SW 1271 (cell line): ENCODE measurements around the gene RNF26.

Experiments used
- DNase-seq, 2 experiments: peaks; one replicate each; lab custom pipeline; 2025; lab: John Stamatoyannopoulos, UW

The RNF26 gene

DNA sequence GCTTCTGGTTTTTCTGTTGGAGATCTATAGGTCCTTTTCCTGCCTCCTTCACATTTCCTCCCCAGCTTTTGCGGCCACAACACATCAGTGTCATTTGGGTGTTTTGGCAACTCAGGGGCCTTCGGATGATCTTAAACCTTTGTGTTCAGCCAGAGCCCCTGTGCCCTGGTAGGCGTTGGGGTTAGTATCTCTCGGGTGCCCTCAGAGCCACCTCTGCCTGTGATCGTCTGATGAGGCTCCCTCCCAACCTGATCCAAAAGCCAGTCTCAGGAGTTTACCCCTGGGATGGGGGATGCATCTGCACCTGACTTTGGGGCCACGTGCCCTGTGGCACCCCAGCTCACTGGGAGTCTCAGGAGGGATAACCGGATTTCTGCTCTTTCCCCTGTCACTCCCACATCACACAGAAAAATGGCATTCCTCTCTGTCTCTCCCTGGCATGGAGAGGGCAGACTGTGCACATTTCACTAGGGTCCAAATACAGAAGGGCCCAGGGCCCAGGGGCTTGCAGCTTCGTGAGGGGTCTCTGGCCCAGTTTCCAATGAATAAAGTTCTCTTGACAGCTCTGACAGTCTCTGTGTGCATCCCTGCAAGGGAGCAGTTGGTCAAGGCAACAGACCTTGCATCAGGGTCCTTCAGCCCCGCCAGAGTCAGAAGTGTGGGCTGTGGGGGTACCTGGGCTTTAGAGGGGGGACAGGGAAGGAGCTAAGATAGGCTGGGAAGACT lies 2.6 kb downstream of the RNF26 start:
- DNase-seq = no peak

- no peak for DNase-seq
Measured at GRCh38 chr11:119337581-119338317, 3.4 kb downstream of the RNF26 start.

DNA sequence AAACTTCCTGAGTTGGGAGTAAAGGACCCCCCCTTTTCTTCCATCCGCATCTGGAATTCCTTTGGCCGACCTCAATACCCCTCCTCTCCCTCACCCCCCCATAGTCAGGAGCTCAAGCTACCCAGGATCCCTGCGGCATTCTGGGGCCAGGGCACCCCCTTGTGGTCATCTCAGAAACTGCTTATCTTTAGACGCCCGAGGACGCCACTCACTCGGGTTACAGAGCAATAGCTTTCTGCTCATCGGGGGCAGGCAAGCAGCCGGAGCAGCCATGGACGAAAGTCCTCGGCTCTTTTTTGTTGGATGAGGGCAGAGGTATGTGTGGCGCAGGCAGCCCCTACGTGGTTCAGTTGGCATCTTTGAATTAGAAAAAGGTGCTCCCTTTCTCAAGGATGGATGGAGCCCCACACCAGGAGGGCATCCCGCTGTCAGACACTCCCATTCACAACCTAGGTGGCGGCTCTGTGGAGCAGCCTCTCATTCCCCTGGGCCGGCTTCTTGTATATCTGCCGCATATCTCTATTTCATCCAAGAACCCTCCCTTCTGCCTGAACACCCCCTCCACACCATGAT lies 4.1 kb downstream of the RNF26 start:
- DNase-seq = peak in 1 of 2 experiments; percentile 73

GRCh38 chr11:119338965-119339588 lies 4.8 kb downstream of the RNF26 start:
- no peak for DNase-seq

DNA sequence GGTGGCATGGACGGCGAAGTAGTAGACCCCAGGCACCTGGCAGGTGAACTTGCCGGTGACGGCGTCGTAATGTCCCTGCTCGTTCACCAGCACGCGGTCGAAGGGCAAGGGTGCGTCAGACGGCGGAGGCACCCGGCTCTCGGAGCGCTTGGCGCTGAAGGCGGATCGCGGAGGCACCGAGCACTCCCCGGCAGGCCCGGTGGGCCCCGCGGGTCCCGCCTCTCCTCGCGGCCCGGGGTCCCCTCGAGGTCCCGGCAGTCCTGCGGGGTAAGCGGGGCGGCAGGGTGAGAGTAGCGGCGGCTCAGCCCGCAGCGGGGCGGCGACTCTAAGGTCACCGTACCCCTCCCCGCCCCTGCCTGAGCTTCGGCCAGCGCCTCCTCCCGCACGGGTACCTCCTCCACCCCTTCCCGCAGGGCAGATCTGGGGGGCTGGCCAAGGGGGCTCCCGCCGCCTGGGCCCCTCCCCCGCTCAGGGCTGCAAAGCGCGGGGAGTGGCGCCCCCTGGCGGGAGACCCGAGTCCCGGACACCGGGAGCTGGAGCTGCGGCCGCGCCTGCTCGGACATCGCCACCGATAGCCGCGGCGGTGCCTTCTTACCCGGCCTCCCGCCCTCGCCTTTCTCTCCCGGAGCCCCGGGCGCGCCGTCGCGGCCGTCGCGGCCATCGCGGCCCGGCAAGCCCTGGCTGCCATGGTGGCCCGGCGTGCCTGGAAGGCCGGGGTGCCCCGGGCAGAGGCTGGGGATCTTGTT lies 5.4 kb downstream of the RNF26 start:
- DNase-seq = peak in 1 of 2 experiments; percentile 30

GRCh38 chr11:119340335-119341221 lies 6.3 kb downstream of the RNF26 start, which contains the start of gene C1QTNF5:
TSS of gene C1QTNF5 (minus strand) at chr11:119340883. CDS start at chr11:119340397, 486 bp downstream.
- DNase-seq = no peak

- no peak for DNase-seq
Measured at GRCh38 chr11:119341222-119342022, 7.1 kb downstream of the RNF26 start.

DNA sequence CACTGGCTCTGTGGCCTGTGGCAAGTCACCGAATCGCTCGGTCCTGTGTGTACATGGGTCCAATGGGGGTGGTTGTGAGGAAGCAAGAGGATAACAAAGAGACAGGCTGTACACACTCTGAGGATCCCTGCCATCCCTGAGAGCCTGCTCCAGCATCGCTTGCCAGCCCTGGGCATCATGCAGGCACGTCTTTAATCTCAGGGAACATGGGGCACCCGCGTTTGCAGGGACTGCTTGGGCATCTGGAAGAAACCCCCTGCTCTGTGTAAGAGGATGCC lies 7.6 kb downstream of the RNF26 start:
- no peak for DNase-seq

DNA sequence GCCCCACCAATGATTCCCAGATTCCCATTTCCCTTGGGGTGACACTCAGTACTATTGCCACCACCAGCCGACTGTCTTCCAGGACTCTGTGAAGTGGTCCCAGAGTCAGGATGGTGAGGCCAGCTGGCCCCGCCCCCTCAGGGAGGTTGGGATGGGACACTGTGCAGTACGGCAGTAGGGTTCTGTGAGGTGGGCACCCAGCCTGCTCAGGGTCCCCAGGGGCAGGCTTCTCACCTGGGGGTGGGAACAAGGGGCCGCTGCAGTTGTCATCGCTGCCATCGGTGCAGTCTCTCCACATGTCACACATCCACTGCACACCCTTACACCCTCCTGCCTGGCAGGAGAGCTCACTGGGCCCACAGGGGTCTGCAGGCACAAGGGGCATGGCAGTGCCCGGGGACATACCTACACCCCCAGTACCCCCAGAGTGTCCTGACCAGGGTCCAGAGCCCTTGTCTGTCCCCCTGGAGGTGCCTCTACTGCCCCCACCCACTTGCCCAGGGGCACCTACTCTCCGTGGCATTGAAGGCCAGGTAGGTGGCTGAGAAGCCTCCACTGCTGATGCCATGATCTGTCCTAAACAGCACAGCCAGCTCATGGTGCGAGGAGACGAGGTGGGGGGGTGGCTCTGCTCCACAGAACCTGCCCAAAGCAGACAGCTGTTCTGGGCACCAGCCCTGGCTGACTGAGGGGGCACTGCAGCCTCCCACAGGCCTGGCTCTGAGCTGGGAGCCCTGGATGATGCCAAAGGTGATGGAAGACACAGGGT lies 8.2 kb downstream of the RNF26 start:
- no peak for DNase-seq

- no peak for DNase-seq
Measured at GRCh38 chr11:119343726-119344125, 9.4 kb downstream of the RNF26 start.

GRCh38 chr11:119344291-119345010 lies 10.1 kb downstream of the RNF26 start:
- DNase-seq = no peak

DNA sequence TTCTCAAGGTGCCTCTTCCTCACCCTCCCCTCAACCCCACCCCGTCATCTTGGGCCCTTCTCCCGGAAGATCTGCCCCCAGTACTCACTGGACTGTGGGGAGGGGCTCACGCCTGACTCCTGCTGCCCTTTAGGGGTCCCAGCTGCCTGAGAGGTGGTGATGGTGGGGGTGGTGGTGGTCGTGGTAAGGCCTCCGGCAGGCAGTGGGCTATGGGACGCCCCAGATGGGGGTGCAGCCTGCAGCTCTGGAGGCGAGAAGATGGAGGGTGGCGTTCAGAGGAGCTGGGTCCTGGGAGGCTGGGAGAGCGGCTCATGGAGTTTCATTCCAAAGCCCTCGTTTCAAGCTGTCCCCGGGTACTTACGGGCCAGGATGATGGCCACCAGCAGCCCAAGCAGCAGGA lies 11.4 kb downstream of the RNF26 start:
- no peak for DNase-seq

DNA sequence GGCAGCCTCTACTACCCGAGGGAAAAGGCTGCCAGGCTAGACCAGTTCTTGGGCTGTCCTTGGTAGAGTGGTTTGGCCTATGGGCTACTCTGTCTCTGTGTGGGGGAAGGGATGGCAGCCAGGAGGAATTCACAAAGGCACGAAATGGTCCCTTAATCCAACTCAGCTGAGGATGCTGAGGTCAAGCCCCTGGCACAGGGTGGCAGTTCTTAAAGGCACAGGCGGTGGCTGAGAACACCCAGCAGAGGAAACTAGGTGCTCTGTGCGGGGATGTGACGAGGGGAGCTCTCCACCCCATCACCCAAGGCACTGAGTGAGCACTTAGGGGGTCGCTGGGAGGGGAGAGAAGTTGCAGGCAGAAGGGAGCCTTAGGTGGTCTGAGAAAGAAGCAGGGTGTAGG lies 12.3 kb downstream of the RNF26 start, which contains the start of gene MFRP:
Gene MFRP, minus strand, starts transcription at position 101 of the 400 bp plus-strand sequence. CDS start 192 bp downstream, outside the sequence.
- DNase-seq = no peak

DNA sequence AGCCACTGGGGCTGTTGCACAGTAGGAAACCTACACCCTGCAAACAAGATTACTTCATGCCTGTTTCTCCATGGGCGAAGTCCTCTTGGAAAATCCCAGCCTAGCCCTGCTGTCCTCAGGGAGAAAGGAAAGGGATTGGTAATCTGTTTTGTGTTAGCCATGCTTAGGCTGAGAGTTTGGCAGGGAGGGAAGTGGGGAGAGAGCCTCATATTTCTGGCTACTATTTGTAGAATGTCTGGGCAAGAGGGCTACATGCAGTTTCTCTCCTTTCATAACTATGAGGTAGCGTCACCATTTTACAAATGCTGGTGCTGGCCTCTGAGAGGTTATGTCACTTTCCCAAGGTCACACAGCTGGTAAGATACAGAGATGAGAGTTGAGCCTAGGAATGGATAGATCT lies 12.9 kb downstream of the RNF26 start:
- no peak for DNase-seq

GRCh38 chr11:119347940-119348605 lies 13.7 kb downstream of the RNF26 start:
- DNase-seq = no peak

- DNase-seq = no peak
Measured at GRCh38 chr11:119350302-119350701, 16.0 kb downstream of the RNF26 start.

- DNase-seq = no peak
Measured at GRCh38 chr11:119351232-119351631, 16.9 kb downstream of the RNF26 start.

DNA sequence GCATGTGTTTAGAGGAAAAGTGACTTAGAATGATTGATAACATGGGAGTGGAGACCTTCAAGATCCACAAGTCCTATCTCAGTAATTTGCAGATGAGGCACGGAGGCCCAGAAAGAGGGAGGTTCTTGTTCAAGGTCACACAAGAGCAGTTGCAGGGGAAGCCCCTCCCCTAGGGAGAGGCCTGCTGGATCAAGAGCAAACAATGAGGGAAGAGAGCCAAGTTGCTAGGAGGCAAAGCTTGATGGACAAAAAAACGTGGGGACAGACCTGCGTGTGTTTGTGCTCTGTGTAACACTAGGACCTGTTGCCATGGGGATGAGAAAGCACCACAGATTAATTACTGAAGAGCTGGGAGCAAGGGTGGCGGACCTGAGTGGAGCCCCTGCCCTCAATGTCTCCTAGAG lies 18.5 kb downstream of the RNF26 start:
- DNase-seq = no peak
